ENCODE measurements around the gene ANGPTL1. TPM values are rescaled to one million over a fixed set of nuclear protein-coding genes. Genes with fewer than 3 reads are reported as not detected.

The ANGPTL1 gene, protein sequence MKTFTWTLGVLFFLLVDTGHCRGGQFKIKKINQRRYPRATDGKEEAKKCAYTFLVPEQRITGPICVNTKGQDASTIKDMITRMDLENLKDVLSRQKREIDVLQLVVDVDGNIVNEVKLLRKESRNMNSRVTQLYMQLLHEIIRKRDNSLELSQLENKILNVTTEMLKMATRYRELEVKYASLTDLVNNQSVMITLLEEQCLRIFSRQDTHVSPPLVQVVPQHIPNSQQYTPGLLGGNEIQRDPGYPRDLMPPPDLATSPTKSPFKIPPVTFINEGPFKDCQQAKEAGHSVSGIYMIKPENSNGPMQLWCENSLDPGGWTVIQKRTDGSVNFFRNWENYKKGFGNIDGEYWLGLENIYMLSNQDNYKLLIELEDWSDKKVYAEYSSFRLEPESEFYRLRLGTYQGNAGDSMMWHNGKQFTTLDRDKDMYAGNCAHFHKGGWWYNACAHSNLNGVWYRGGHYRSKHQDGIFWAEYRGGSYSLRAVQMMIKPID
- 100 to 1,000 TPM in 1 of 4 donors, 10 to 100 TPM in 3; 40.5 to 242 (median 77.7) TPM for total RNA-seq

DNA sequence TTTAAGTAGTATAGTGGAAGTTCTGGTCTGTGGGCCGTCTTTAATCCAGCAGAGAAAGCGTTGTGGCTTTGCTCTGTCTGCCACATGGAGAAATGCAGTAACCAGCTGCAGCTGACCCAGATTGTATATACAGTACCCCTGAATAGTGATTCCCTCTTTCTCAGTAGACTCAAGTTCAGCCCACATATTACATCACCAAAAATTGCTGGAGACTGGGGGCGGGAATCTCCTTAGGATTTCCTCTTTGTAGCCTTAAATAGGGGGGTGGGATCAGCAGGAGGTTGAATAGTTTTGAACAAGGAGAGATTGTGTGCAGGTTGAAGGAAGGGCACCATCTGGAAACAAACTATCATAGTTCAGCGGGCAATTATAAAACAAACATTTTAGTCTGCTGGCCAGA is at the start of gene ANGPTL1:
Gene ANGPTL1 (minus strand): TSS at position 134 of the 400 bp plus-strand sequence. CDS start 5,301 bp downstream, outside the sequence.
- TF ChIP-seq CTCF (IDR thresholded peaks at IDR 0.05; ENCODE audit: low read depth), result no peak

DNA sequence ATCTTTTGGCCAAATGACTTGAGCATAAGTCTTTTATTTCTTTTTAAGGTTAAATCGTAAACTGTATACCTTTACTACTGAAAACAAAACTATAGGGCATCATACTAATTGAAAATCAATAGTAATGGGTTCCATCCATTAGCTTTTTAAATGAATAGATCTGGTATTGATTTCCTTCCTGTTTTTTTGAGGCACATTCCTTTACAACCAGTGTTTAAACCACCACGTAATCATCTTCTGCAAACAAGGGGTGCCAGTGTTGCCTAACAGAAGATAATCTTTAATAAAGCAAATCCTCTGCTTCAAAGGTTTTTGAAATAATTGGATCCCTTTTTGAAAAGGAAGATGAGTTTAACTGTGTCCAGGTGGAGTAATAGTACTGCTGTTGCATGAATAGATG is 48.7 kb upstream of the ANGPTL1 start:
- no peak for TF ChIP-seq CTCF (IDR thresholded peaks at IDR 0.05; ENCODE audit: low read depth)

- TF ChIP-seq CTCF (IDR thresholded peaks at IDR 0.05; ENCODE audit: low read depth), result no peak
Observed at GRCh38 chr1:178918955-178919354, 48.1 kb upstream of the ANGPTL1 start.

GRCh38 chr1:178918308-178918707 is 47.4 kb upstream of the ANGPTL1 start:
- TF ChIP-seq CTCF (IDR thresholded peaks at IDR 0.05; ENCODE audit: low read depth), result no peak

GRCh38 chr1:178916448-178917174 is 45.7 kb upstream of the ANGPTL1 start:
- no peak for TF ChIP-seq CTCF (IDR thresholded peaks at IDR 0.05; ENCODE audit: low read depth)

DNA sequence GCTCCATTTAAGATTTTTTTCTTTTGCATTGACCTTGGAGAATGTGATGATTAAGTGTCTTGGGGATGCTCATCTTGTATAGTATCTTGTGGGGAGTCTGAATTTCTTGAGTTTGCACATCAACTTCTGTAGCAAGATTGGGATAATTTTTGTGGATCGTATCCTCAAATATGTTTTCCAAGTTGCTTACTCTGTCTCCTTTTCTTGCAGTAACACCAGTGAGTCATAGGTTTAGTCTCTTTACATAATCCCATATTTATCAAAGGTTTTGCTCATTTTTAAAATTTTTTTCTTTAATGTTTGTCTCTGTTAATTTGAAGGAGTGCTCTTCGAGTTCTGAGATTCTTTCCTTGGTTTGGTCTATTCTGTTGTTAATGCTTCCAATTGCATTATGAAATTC is 41.7 kb upstream of the ANGPTL1 start:
- no peak for TF ChIP-seq CTCF (IDR thresholded peaks at IDR 0.05; ENCODE audit: low read depth)

GRCh38 chr1:178910023-178910422 is 39.1 kb upstream of the ANGPTL1 start:
- TF ChIP-seq CTCF (IDR thresholded peaks at IDR 0.05; ENCODE audit: low read depth), result no peak
